IMR-90 (cell line): Measurements from ENCODE around the gene PRF1. TPM values are rescaled to one million over a fixed set of nuclear protein-coding genes. Genes with fewer than 3 reads are reported as not detected.

Experiments
- ATAC-seq: fragments of 200-7000 bp; cut with Tn5 transposase; 2 replicates; pipeline ENCODE4 v1.9.1; 2020; ENCODE audit warnings: low read depth, mild to moderate bottlenecking, moderate library complexity
- BruUV-seq: library from RNA; stranded (reverse); fragments of 400-500 nt; replicated peaks from 2 replicates; lab custom pipeline; 2021; lab: Mats Ljungman, UMichigan
- CTCF ChIA-PET: fragments of 300-600 bp; formaldehyde crosslinking; extraction: SDS; loops from one replicate; lab custom pipeline; 2021; ENCODE audit warnings: antibody characterized with exemption; lab: Yijun Ruan, JAX
- POLR2A ChIA-PET: fragments of 300-600 bp; sonication (Branson Sonifier 250); formaldehyde crosslinking; loops from one replicate; lab custom pipeline; 2022; ENCODE audit warnings: antibody characterized with exemption; ENCODE audit not compliant: unreplicated experiment; lab: Charles Lee
- DNase-seq: peaks from one replicate; pipeline ENCODE4 v3.0.0; 2013
- H2AFZ ChIP-seq: replicated peaks from 2 replicates; pipeline ENCODE3; 2013; ENCODE audit warnings: low read length, mild to moderate bottlenecking; ENCODE audit not compliant: poor library complexity
- H2AK5ac ChIP-seq: 2 replicates; pipeline ENCODE4 v1.6.1; 2013; ENCODE audit warnings: low read depth, low read length, inconsistent platforms
- H2AK9ac ChIP-seq: replicated peaks from 2 replicates; pipeline ENCODE3; 2013; ENCODE audit warnings: mild to moderate bottlenecking, low read depth, low read length, moderate library complexity; ENCODE audit not compliant: poor library complexity
- H2BK120ac ChIP-seq: 2 replicates; pipeline ENCODE4 v1.6.1; 2013; ENCODE audit warnings: low read depth, low read length, inconsistent platforms
- H2BK15ac ChIP-seq: 3 replicates; pipeline ENCODE4 v1.6.1; 2013; ENCODE audit warnings: low read depth, low read length, inconsistent platforms
- H2BK20ac ChIP-seq: 2 replicates; pipeline ENCODE4 v1.6.1; 2013; ENCODE audit warnings: low read depth, mild to moderate bottlenecking, inconsistent platforms, low read length, moderate library complexity
- H2BK5ac ChIP-seq: 2 replicates; pipeline ENCODE4 v1.6.1; 2013; ENCODE audit warnings: mild to moderate bottlenecking, low read depth, low read length, inconsistent platforms; ENCODE audit not compliant: poor library complexity, severe bottlenecking
- H3K14ac ChIP-seq: replicated peaks from 2 replicates; pipeline ENCODE4 v1.6.1; 2013; ENCODE audit warnings: low read depth, low read length, inconsistent platforms
- H3K18ac ChIP-seq: 2 replicates; pipeline ENCODE4 v1.6.1; 2013; ENCODE audit warnings: low read depth, low read length, control low read depth
- H3K23ac ChIP-seq: 2 replicates; pipeline ENCODE4 v1.6.1; 2013; ENCODE audit warnings: low read depth, low read length, inconsistent platforms
- H3K27ac ChIP-seq: 2 replicates; pipeline ENCODE4 v1.5.1; 2013; ENCODE audit warnings: mild to moderate bottlenecking, control low read depth, low read length; ENCODE audit not compliant: insufficient read depth
- H3K27me3 ChIP-seq: 2 replicates; pipeline ENCODE4 v1.6.1; 2013; ENCODE audit warnings: low read length; ENCODE audit not compliant: control insufficient read depth, insufficient read depth
- H3K36me3 ChIP-seq: 2 replicates; pipeline ENCODE4 v1.6.1; 2013; ENCODE audit warnings: low read length, mixed read lengths; ENCODE audit not compliant: control insufficient read depth, insufficient read depth
- H3K4ac ChIP-seq: 2 replicates; pipeline ENCODE4 v1.6.1; 2013; ENCODE audit warnings: low read depth, low read length, inconsistent platforms
- H3K4me1 ChIP-seq: 2 replicates; pipeline ENCODE4 v1.6.1; 2013; ENCODE audit warnings: low read length, mixed read lengths; ENCODE audit not compliant: control insufficient read depth, insufficient read depth
- H3K4me2 ChIP-seq: 2 replicates; pipeline ENCODE4 v1.6.1; 2013; ENCODE audit warnings: low read depth, mild to moderate bottlenecking, control low read depth, low read length, moderate library complexity
- H3K4me3 ChIP-seq: 2 replicates; pipeline ENCODE4 v1.5.1; 2013; ENCODE audit warnings: low read depth, mild to moderate bottlenecking, control low read depth, low read length, moderate library complexity; ENCODE audit not compliant: insufficient read depth
- H3K56ac ChIP-seq: 2 replicates; pipeline ENCODE4 v1.6.1; 2013; ENCODE audit warnings: low read length, inconsistent platforms; ENCODE audit not compliant: insufficient read depth; ENCODE audit errors: extremely low read depth
- H3K79me1 ChIP-seq, 2 experiments: 2 replicates each; pipeline ENCODE4 v1.6.1; 2013; ENCODE audit warnings: low read length in 2 of 2, inconsistent platforms in 1 of 2, low read depth in 1 of 2
- H3K9ac ChIP-seq: 2 replicates; pipeline ENCODE4 v1.6.1; 2013; ENCODE audit warnings: low read depth, low read length, control low read depth
- H3K9me1 ChIP-seq: 2 replicates; pipeline ENCODE4 v1.6.1; 2013; ENCODE audit warnings: low read length, inconsistent platforms; ENCODE audit not compliant: insufficient read depth
- H3K9me3 ChIP-seq: 2 replicates; pipeline ENCODE4 v1.6.1; 2013; ENCODE audit warnings: low read length; ENCODE audit not compliant: control insufficient read depth, insufficient read depth
- H4K20me1 ChIP-seq: 2 replicates; pipeline ENCODE4 v1.6.1; 2013; ENCODE audit warnings: low read length, inconsistent platforms; ENCODE audit not compliant: insufficient read depth
- H4K5ac ChIP-seq: 2 replicates; pipeline ENCODE4 v1.6.1; 2013; ENCODE audit warnings: mild to moderate bottlenecking, low read depth, low read length, control low read depth
- H4K8ac ChIP-seq, 2 experiments: 2 replicates each; pipeline ENCODE4 v1.6.1; 2013; ENCODE audit warnings: low read depth in 2 of 2, low read length in 2 of 2, control low read depth in 1 of 2, inconsistent platforms in 1 of 2
- H4K91ac ChIP-seq: 2 replicates; pipeline ENCODE4 v1.6.1; 2013; ENCODE audit warnings: low read depth, low read length, inconsistent platforms; ENCODE audit not compliant: insufficient read depth
- BHLHE40 ChIP-seq: fragments of 150-350 bp; IDR thresholded peaks from 2 replicates; pipeline ENCODE4 v1.6.1; 2016; ENCODE audit warnings: mild to moderate bottlenecking, low read depth, low read length
- CTCF ChIP-seq: conservative IDR thresholded peaks from 2 replicates; pipeline ENCODE4 v1.5.1; 2012; ENCODE audit warnings: mild to moderate bottlenecking, low read depth, low read length, improper control_type of control experiment
- ELK1 ChIP-seq: fragments of 150-350 bp; IDR thresholded peaks from 2 replicates; pipeline ENCODE4 v1.6.1; 2016; ENCODE audit warnings: low read depth, mild to moderate bottlenecking, low read length, moderate library complexity, borderline replicate concordance
- MAZ ChIP-seq: IDR thresholded peaks from 2 replicates; pipeline ENCODE4 v1.6.1; 2012; ENCODE audit warnings: low read depth, mild to moderate bottlenecking, low read length, improper control_type of control experiment, moderate library complexity, borderline replicate concordance
- POLR2A ChIP-seq: IDR thresholded peaks from 2 replicates; pipeline ENCODE4 v1.6.1; 2012; ENCODE audit warnings: mild to moderate bottlenecking, low read depth, low read length
- RCOR1 ChIP-seq: IDR thresholded peaks from 2 replicates; pipeline ENCODE4 v1.6.1; 2012; ENCODE audit warnings: mild to moderate bottlenecking, low read length, improper control_type of control experiment; ENCODE audit not compliant: insufficient replicate concordance
- WGBS, 2 experiments: methylation state at CpG; one replicate each; pipeline versions ENCODE4 v1.1.5 to v1.1.7; 2013; ENCODE audit warnings: missing lambda C conversion rate in 2 of 2; ENCODE audit not compliant: insufficient read length in 1 of 2; ENCODE audit errors: extremely low coverage in 2 of 2; 5-methylcytosine and 5-hydroxymethylcytosine counted together
- dilution Hi-C: fragments of 300-500 bp; cut with HindIII; formaldehyde crosslinking; loops from one replicate; pipeline ENCODE4 v1.14.3; 2018; ENCODE audit warnings: low sequenced_read_pairs; ENCODE audit not compliant: unreplicated experiment
- in situ Hi-C: fragments of 300-500 bp; cut with MboI; formaldehyde crosslinking; loops from 3 replicates; pipeline ENCODE4 v1.14.3; 2019; ENCODE audit warnings: low sequenced_read_pairs, inconsistent platforms, mixed read lengths
- intact Hi-C: fragments of 100-400 bp; cut with micrococcal nuclease; formaldehyde crosslinking; loops from 2 replicates; pipeline ENCODE4 v1.10.0; 2022
- polyA plus RNA-seq, 3 experiments: library from polyadenylated mRNA; depleted of rRNA; stranded (reverse); fragments of >200 nt; gene quantifications; 2 replicates each; pipeline ENCODE4 v1.2.3, GENCODE V29; 2012; ENCODE audit warnings: low replicate concordance in 1 of 3
- total RNA-seq: library from RNA; depleted of rRNA; stranded (reverse); fragments of >200 nt; gene quantifications from 2 replicates; pipeline ENCODE4 v1.2.3, GENCODE V29; 2012

PRF1 gene
- total and polyA plus RNA-seq, 2 of the 4 experiments (the other 2 are of a cell fraction) = not detected

GRCh38 chr10:70595566-70596016, 7.0 kb downstream of the PRF1 start:
- H2BK120ac ChIP-seq = no peak overlapping the region
- H3K4me3 ChIP-seq = no peak overlapping the region
- H3K23ac ChIP-seq = no peak overlapping the region
- H4K8ac ChIP-seq = no peak overlapping the region
- H3K9me1 ChIP-seq = 0 out of 2 replicates have a peak, but pooled peaks cover 3% of the 10 kb centered on the region
- no peak overlapping the region for H2AK5ac ChIP-seq
- H3K14ac ChIP-seq = no peak overlapping the region
- H3K56ac ChIP-seq = no peak overlapping the region
- no peak overlapping the region for H2BK15ac ChIP-seq
- ChIA-PET POLR2A (no interaction called here), CTCF (no interaction called here)
- H3K18ac ChIP-seq = no peak overlapping the region
- no peak overlapping the region for H3K9ac ChIP-seq
- H2AK9ac ChIP-seq = no peak overlapping the region
- peaks cover 28% of the 10 kb centered on the region for H3K27me3 ChIP-seq
- intact Hi-C loops (no loop called here), dilution Hi-C loops (no loop called here), in situ Hi-C loops (no loop called here)
- WGBS, 2 experiments = no CpG with 5 or more reads among the region's 5 CpGs
- H3K4ac ChIP-seq = no peak overlapping the region
- H3K79me1 ChIP-seq = no peaks in the 10 kb centered on the region
- H2BK5ac ChIP-seq = no peak overlapping the region
- no peak overlapping the region for H4K91ac ChIP-seq
- H3K4me1 ChIP-seq = no peaks in the 10 kb centered on the region
- H3K36me3 ChIP-seq = no peaks in the 10 kb centered on the region
- H2BK20ac ChIP-seq = no peak overlapping the region
- ATAC-seq (no peak), DNase-seq (no peak)
- no TSS peak for BruUV-seq
- no peak overlapping the region for H4K5ac ChIP-seq
- no peak overlapping the region for H2AFZ ChIP-seq
- H3K27ac ChIP-seq = no peak overlapping the region
- TF ChIP-seq RCOR1 (no peak), CTCF (no peak), MAZ (no peak), BHLHE40 (no peak), ELK1 (no peak), POLR2A (no peak)
- H3K9me3 ChIP-seq = no peaks in the 10 kb centered on the region
- no peaks in the 10 kb centered on the region for H4K20me1 ChIP-seq
- no peak overlapping the region for H3K4me2 ChIP-seq
